CD4-positive, alpha-beta T cell (primary cell): ENCODE data around the gene EDN1. TPM values are rescaled to one million over a fixed set of nuclear protein-coding genes. Genes with fewer than 3 reads are reported as not detected.

Source experiments
- ATAC-seq: fragments of 200-7000 bp; cut with Tn5 transposase; one replicate; pipeline ENCODE4 v1.10.0; 2022; ENCODE audit warnings: mild to moderate bottlenecking; ENCODE audit not compliant: poor library complexity
- CTCF ChIA-PET: fragments of 350-600 bp; sonication (Branson Sonifier 250); formaldehyde crosslinking; loops from one replicate; lab custom pipeline; 2021; ENCODE audit warnings: antibody characterized with exemption, inconsistent platforms; lab: Charles Lee
- POLR2A ChIA-PET: fragments of 350-600 bp; sonication (Branson Sonifier 250); formaldehyde crosslinking; loops from one replicate; lab custom pipeline; 2021; ENCODE audit warnings: antibody characterized with exemption, inconsistent platforms; lab: Charles Lee
- DNase-seq, 14 experiments: peaks; one replicate each; pipeline ENCODE4 v3.0.0-alpha.2; 2013 to 2020; ENCODE audit warnings: mixed read lengths in 2 of 14
- H3K27ac ChIP-seq, 2 donors: one replicate each; pipeline versions ENCODE4 v1.5.1 to v1.7.0; 2013; ENCODE audit warnings: low read length in 2 of 2, low read depth in 1 of 2, mild to moderate bottlenecking in 1 of 2
- H3K27me3 ChIP-seq, 2 experiments: 1 replicate in 1 of 2; 2 replicates in 1 of 2; pipeline versions ENCODE4 v1.6.1 to v1.7.0; 2013; ENCODE audit warnings: low read length in 2 of 2, control low read depth in 1 of 2, mild to moderate bottlenecking in 1 of 2, moderate library complexity in 1 of 2; ENCODE audit not compliant: insufficient read depth in 2 of 2, control insufficient read depth in 1 of 2
- H3K36me3 ChIP-seq: one replicate; pipeline ENCODE4 v1.6.1; 2013; ENCODE audit warnings: low read length, control low read depth; ENCODE audit not compliant: insufficient read depth
- H3K4me1 ChIP-seq: one replicate; pipeline ENCODE4 v1.6.1; 2013; ENCODE audit warnings: low read length, control low read depth; ENCODE audit not compliant: insufficient read depth
- H3K4me3 ChIP-seq: one replicate; pipeline ENCODE4 v1.5.1; 2013; ENCODE audit warnings: mild to moderate bottlenecking, low read length, moderate library complexity
- H3K9me3 ChIP-seq, 2 experiments: 1 replicate in 1 of 2; 2 replicates in 1 of 2; pipeline versions ENCODE4 v1.6.1 to v1.7.0; 2013; ENCODE audit warnings: low read length in 2 of 2, mild to moderate bottlenecking in 2 of 2, control low read depth in 1 of 2, moderate library complexity in 1 of 2; ENCODE audit not compliant: control insufficient read depth in 1 of 2, insufficient read depth in 1 of 2
- H3K27ac Mint-ChIP-seq: one replicate; pipeline ENCODE4 v1.8.0; 2020; ENCODE audit warnings: mixed read lengths
- H3K27me3 Mint-ChIP-seq: one replicate; pipeline ENCODE4 v1.8.0; 2021; ENCODE audit warnings: mixed read lengths
- H3K36me3 Mint-ChIP-seq: one replicate; pipeline ENCODE4 v1.8.0; 2021; ENCODE audit warnings: low read depth, mixed read lengths
- H3K4me1 Mint-ChIP-seq: one replicate; pipeline ENCODE4 v1.8.0; 2021; ENCODE audit warnings: low read depth, mixed read lengths
- H3K4me3 Mint-ChIP-seq: one replicate; pipeline ENCODE4 v1.8.0; 2020; ENCODE audit warnings: mild to moderate bottlenecking, mixed read lengths
- H3K9me3 Mint-ChIP-seq: one replicate; pipeline ENCODE4 v1.8.0; 2020; ENCODE audit warnings: mixed read lengths
- intact Hi-C, 2 experiments: fragments of 100-400 bp; cut with DNase I in 1 of 2; cut with micrococcal nuclease in 1 of 2; formaldehyde crosslinking; loops; one replicate each; pipeline versions ENCODE4 v1.15.1 to v1.9.0; 2023 to 2025; cut with DNase I, micrococcal nuclease
- total RNA-seq, 174 experiments: library from RNA in 2 of 174; stranded (reverse) in 2 of 174; gene quantifications; one replicate each; pipeline ENCODE4 v1.2.3 and lab custom pipeline; 2021 to 2026
- TF ChIP-seq, protein P1 (sequence below): fragments of 200-600 bp; IDR thresholded peaks from one replicate; pipeline ENCODE4 v1.8.0; 2022; ENCODE audit warnings: antibody characterized with exemption, mild to moderate bottlenecking

The EDN1 gene
- total RNA-seq, 2 experiments from 2014 or later = 0.80 to 1.1 TPM

- Mint-ChIP-seq H3K4me3 (no peak overlapping the region), H3K36me3 (no peaks in the 10 kb centered on the region), H3K9me3 (no peaks in the 10 kb centered on the region), H3K27me3 (no peaks in the 10 kb centered on the region), H3K27ac (no peak overlapping the region), H3K4me1 (no peaks in the 10 kb centered on the region)
- no peak for ATAC-seq
- no peaks in the 10 kb centered on the region for H3K27me3 ChIP-seq
- H3K9me3 ChIP-seq = peaks cover 0 to 3% of the 10 kb centered on the region in 2 experiments
- ChIA-PET CTCF (no interaction called here), POLR2A (no interaction called here)
- DNase-seq = peak in 2 of 14 experiments; percentile 40 to 42
- no peaks in the 10 kb centered on the region for H3K36me3 ChIP-seq
- intact Hi-C loops = no loop called here
- no peaks in the 10 kb centered on the region for H3K4me1 ChIP-seq
- no peak overlapping the region for H3K27ac ChIP-seq
- no peak overlapping the region for H3K4me3 ChIP-seq
- TF ChIP-seq, protein P1, sequence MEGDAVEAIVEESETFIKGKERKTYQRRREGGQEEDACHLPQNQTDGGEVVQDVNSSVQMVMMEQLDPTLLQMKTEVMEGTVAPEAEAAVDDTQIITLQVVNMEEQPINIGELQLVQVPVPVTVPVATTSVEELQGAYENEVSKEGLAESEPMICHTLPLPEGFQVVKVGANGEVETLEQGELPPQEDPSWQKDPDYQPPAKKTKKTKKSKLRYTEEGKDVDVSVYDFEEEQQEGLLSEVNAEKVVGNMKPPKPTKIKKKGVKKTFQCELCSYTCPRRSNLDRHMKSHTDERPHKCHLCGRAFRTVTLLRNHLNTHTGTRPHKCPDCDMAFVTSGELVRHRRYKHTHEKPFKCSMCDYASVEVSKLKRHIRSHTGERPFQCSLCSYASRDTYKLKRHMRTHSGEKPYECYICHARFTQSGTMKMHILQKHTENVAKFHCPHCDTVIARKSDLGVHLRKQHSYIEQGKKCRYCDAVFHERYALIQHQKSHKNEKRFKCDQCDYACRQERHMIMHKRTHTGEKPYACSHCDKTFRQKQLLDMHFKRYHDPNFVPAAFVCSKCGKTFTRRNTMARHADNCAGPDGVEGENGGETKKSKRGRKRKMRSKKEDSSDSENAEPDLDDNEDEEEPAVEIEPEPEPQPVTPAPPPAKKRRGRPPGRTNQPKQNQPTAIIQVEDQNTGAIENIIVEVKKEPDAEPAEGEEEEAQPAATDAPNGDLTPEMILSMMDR = no peak
These were observed 23.6 kb upstream of the EDN1 start for GRCh38 chr6:12266571-12266970.

GRCh38 chr6:12269110-12269509, 21.1 kb upstream of the EDN1 start:
- Histone ChIP-seq H3K4me1 (no peaks in the 10 kb centered on the region), H3K4me3 (no peak overlapping the region), H3K27ac (no peak overlapping the region), H3K27me3 (no peaks in the 10 kb centered on the region), H3K36me3 (no peaks in the 10 kb centered on the region), H3K9me3 (peaks cover 10% of the 10 kb centered on the region in 2 experiments)
- H3K27ac Mint-ChIP-seq = no peak overlapping the region
- intact Hi-C loops = no loop called here
- H3K4me3 Mint-ChIP-seq = no peak overlapping the region
- ATAC-seq = no peak
- TF ChIP-seq, protein P1 = no peak
- H3K9me3 Mint-ChIP-seq = peaks cover 2% of the 10 kb centered on the region
- no peaks in the 10 kb centered on the region for H3K27me3 Mint-ChIP-seq
- H3K36me3 Mint-ChIP-seq = peaks cover 7% of the 10 kb centered on the region
- POLR2A ChIA-PET = no interaction called here
- H3K4me1 Mint-ChIP-seq = no peaks in the 10 kb centered on the region
- DNase-seq = no peak
- CTCF ChIA-PET = interaction anchor here (1.1 kb wide), 1 partner anchor 474 kb away, joined by 3 read pairs; no protein-coding TSS in a partner anchor

DNA sequence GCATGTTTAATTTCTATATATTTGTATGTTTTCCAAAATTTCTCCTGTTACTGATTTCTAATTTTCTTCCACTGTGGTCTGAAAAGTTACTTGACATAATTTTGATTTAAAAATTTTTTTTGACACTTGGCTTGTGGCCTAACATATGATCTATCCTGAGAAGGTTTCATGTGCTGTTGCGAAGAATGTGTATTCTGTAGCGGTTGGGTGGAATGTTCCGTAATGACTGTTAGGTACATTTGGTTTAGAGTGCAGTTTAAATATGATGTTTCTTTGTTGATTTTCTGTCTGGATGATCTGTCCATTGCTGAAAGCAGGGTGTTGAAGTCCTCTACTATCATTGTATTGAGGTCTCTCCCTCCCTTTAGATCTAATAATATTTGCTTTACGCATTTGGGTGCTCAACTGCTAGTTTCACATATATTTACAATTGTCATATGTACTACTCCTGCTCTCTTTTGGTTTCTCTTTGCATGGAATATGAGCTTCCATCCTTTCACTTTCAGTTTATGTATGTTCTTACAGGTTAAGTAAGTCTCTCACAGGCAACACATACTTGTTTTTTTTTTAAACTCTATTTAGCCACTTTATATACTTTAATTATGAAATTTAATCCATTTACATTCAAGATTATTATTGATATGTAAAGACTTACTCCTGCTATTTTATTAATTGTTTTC, 19.5 kb upstream of the EDN1 start:
- ChIA-PET CTCF (no interaction called here), POLR2A (no interaction called here)
- no peak overlapping the region for H3K27ac Mint-ChIP-seq

More for the DNA sequence above, 19.5 kb upstream of the EDN1 start:
- H3K4me3 Mint-ChIP-seq = no peak overlapping the region
- Histone ChIP-seq H3K36me3 (no peaks in the 10 kb centered on the region), H3K4me1 (no peaks in the 10 kb centered on the region), H3K9me3 (peaks cover 10% of the 10 kb centered on the region in 2 experiments), H3K27me3 (no peaks in the 10 kb centered on the region), H3K27ac (no peak overlapping the region), H3K4me3 (peak overlapping the region; percentile 5)
- peaks cover 2% of the 10 kb centered on the region for H3K9me3 Mint-ChIP-seq
- H3K4me1 Mint-ChIP-seq = no peaks in the 10 kb centered on the region
- intact Hi-C loops = no loop called here
- H3K27me3 Mint-ChIP-seq = no peaks in the 10 kb centered on the region
- TF ChIP-seq, protein P1 = no peak
- peaks cover 7% of the 10 kb centered on the region for H3K36me3 Mint-ChIP-seq
- ATAC-seq = no peak
- DNase-seq = peak in 1 of 14 experiments; percentile 33
